ENCODE measurements around the gene JARID2.

- TF ChIP-seq CTCF (IDR thresholded peaks at IDR 0.05) (no peak), EZH2phosphoT487 (IDR thresholded peaks at IDR 0.05) (no peak)
Measured at GRCh38 chr6:15401769-15402250, 155.9 kb downstream of the JARID2 start.
